Calu3 (cell line): ENCODE data around the gene SPTSSB. TPM values are rescaled to one million over a fixed set of nuclear protein-coding genes. Genes with fewer than 3 reads are reported as not detected.

Experiments
- BruUV-seq: library from RNA; stranded (reverse); fragments of 400-500 nt; replicated peaks from 2 replicates; lab custom pipeline; 2021; lab: Mats Ljungman, UMichigan
- CTCF ChIA-PET: fragments of 300-600 bp; sonication (Branson Sonifier 250); formaldehyde crosslinking; loops from one replicate; lab custom pipeline; 2022; ENCODE audit warnings: antibody characterized with exemption; lab: Charles Lee
- DNase-seq: peaks from one replicate; pipeline ENCODE4 v3.0.0; 2022
- H3K27ac Mint-ChIP-seq: one replicate; pipeline ENCODE4 v1.8.0; 2022; ENCODE audit warnings: mixed read lengths; ENCODE audit not compliant: unreplicated experiment
- H3K27me3 Mint-ChIP-seq: one replicate; pipeline ENCODE4 v1.8.0; 2022; ENCODE audit warnings: mixed read lengths; ENCODE audit not compliant: unreplicated experiment
- H3K36me3 Mint-ChIP-seq: one replicate; pipeline ENCODE4 v1.8.0; 2022; ENCODE audit warnings: mild to moderate bottlenecking, moderate library complexity, mixed read lengths; ENCODE audit not compliant: insufficient read depth, unreplicated experiment
- H3K4me1 Mint-ChIP-seq: one replicate; pipeline ENCODE4 v1.8.0; 2022; ENCODE audit warnings: mild to moderate bottlenecking, low read depth, mixed read lengths; ENCODE audit not compliant: unreplicated experiment
- H3K4me3 Mint-ChIP-seq: one replicate; pipeline ENCODE4 v1.8.0; 2022; ENCODE audit warnings: mild to moderate bottlenecking, low read depth, moderate library complexity, mixed read lengths; ENCODE audit not compliant: unreplicated experiment
- H3K9me3 Mint-ChIP-seq: one replicate; pipeline ENCODE4 v1.8.0; 2022; ENCODE audit warnings: low read depth, mixed read lengths; ENCODE audit not compliant: unreplicated experiment
- CTCF ChIP-seq: fragments of 200-600 bp; IDR thresholded peaks from one replicate; pipeline ENCODE4 v1.8.0; 2022; ENCODE audit warnings: antibody characterized with exemption; ENCODE audit not compliant: unreplicated experiment
- intact Hi-C: fragments of 100-400 bp; cut with micrococcal nuclease; formaldehyde crosslinking; loops from one replicate; pipeline ENCODE4 v1.10.0; 2022; ENCODE audit not compliant: unreplicated experiment
- total RNA-seq: library from RNA; stranded (reverse); gene quantifications from 2 replicates; pipeline ENCODE4 v1.2.3, GENCODE V29; 2022

The SPTSSB gene
- total RNA-seq, 1 experiment from 2014 or later, result 8.1 TPM

GRCh38 chr3:161400650-161401049, 29.3 kb upstream of the SPTSSB start:
- H3K4me3 Mint-ChIP-seq, result no peak overlapping the region
- intact Hi-C loops, result no loop called here
- H3K27ac Mint-ChIP-seq, result no peak overlapping the region
- CTCF ChIA-PET, result no interaction called here
- no peak for TF ChIP-seq CTCF
- H3K36me3 Mint-ChIP-seq, result no peaks in the 10 kb centered on the region
- BruUV-seq, result no TSS peak
- no peak for DNase-seq
- no peaks in the 10 kb centered on the region for H3K27me3 Mint-ChIP-seq
- peaks cover 8% of the 10 kb centered on the region for H3K4me1 Mint-ChIP-seq
- peaks cover 5% of the 10 kb centered on the region for H3K9me3 Mint-ChIP-seq

- H3K4me1 Mint-ChIP-seq, result peaks cover 19% of the 10 kb centered on the region
- TF ChIP-seq CTCF, result no peak
- intact Hi-C loops, result no loop called here
- H3K36me3 Mint-ChIP-seq, result no peaks in the 10 kb centered on the region
- H3K27ac Mint-ChIP-seq, result no peak overlapping the region
- no peak for DNase-seq
- CTCF ChIA-PET, result no interaction called here
- H3K4me3 Mint-ChIP-seq, result no peak overlapping the region
- BruUV-seq, result no TSS peak
- H3K27me3 Mint-ChIP-seq, result no peaks in the 10 kb centered on the region
- H3K9me3 Mint-ChIP-seq, result peaks cover 5% of the 10 kb centered on the region
Observed at GRCh38 chr3:161395115-161396012, 24.0 kb upstream of the SPTSSB start.

GRCh38 chr3:161393803-161394202, 22.5 kb upstream of the SPTSSB start:
- CTCF ChIA-PET, result interaction anchor here (1.0 kb wide), 1 partner anchor 13 kb away, joined by 3 read pairs; no protein-coding TSS in a partner anchor
- no peak overlapping the region for H3K4me3 Mint-ChIP-seq
- H3K27ac Mint-ChIP-seq, result no peak overlapping the region
- H3K9me3 Mint-ChIP-seq, result peaks cover 5% of the 10 kb centered on the region
- no peaks in the 10 kb centered on the region for H3K27me3 Mint-ChIP-seq
- H3K4me1 Mint-ChIP-seq, result peaks cover 19% of the 10 kb centered on the region
- intact Hi-C loops, result no loop called here
- no peak for DNase-seq
- H3K36me3 Mint-ChIP-seq, result no peaks in the 10 kb centered on the region
- no TSS peak for BruUV-seq
- no peak for TF ChIP-seq CTCF

GRCh38 chr3:161393310-161393709, 22.0 kb upstream of the SPTSSB start:
- peak; percentile 36 for DNase-seq
- Mint-ChIP-seq H3K4me3 (no peak overlapping the region), H3K27me3 (no peaks in the 10 kb centered on the region), H3K27ac (no peak overlapping the region), H3K36me3 (no peaks in the 10 kb centered on the region), H3K9me3 (peaks cover 5% of the 10 kb centered on the region), H3K4me1 (peaks cover 19% of the 10 kb centered on the region)
- intact Hi-C loops, result no loop called here
- TF ChIP-seq CTCF, result no peak
- BruUV-seq, result no TSS peak
- CTCF ChIA-PET, result interaction anchor here (1.0 kb wide), 1 partner anchor 14 kb away, joined by 3 read pairs; no protein-coding TSS in a partner anchor
